CD14-positive monocyte (primary cell): ENCODE results near the gene UQCR10. TPM values are rescaled to one million over a fixed set of nuclear protein-coding genes. Genes with fewer than 3 reads are reported as not detected.

Experiments
- DNase-seq, 3 donors: peaks; one replicate each; pipeline ENCODE4 v3.0.0-alpha.2; 2011 to 2022
- H2AFZ ChIP-seq: 2 replicates; pipeline ENCODE4 v1.6.0; 2012; ENCODE audit warnings: mild to moderate bottlenecking, low read depth, low read length, inconsistent platforms; ENCODE audit not compliant: insufficient read depth, poor library complexity, severe bottlenecking
- H3K27ac ChIP-seq, 2 donors: 1 replicate in 1 of 2; 2 replicates in 1 of 2; pipeline ENCODE4 v1.5.1; 2012 to 2013; ENCODE audit warnings: low read length in 2 of 2, control low read depth in 1 of 2, inconsistent platforms in 1 of 2, low read depth in 1 of 2, mild to moderate bottlenecking in 1 of 2
- H3K27me3 ChIP-seq, 2 donors: one replicate each; pipeline versions ENCODE4 v1.6.0 to v1.6.1; 2011 to 2013; ENCODE audit warnings: low read length in 2 of 2; ENCODE audit not compliant: control insufficient read depth in 2 of 2, insufficient read depth in 2 of 2
- H3K36me3 ChIP-seq, 2 donors: replicated peaks in 1 of 2; 1 replicate in 1 of 2; 2 replicates in 1 of 2; pipeline versions ENCODE4 v1.5.1 to v1.6.1; 2012 to 2013; ENCODE audit warnings: low read length in 2 of 2, control low read depth in 1 of 2, inconsistent platforms in 1 of 2, mild to moderate bottlenecking in 1 of 2; ENCODE audit not compliant: insufficient read depth in 2 of 2, control insufficient read depth in 1 of 2
- H3K4me1 ChIP-seq, 2 donors: 1 replicate in 1 of 2; 2 replicates in 1 of 2; pipeline versions ENCODE4 v1.5.1 to v1.6.1; 2012 to 2013; ENCODE audit warnings: low read length in 2 of 2, control low read depth in 1 of 2, inconsistent platforms in 1 of 2, mild to moderate bottlenecking in 1 of 2, moderate library complexity in 1 of 2; ENCODE audit not compliant: insufficient read depth in 2 of 2, control insufficient read depth in 1 of 2
- H3K4me2 ChIP-seq: replicated peaks from 2 replicates; pipeline ENCODE3; 2012; ENCODE audit warnings: low read length, moderate library complexity, mild to moderate bottlenecking; ENCODE audit not compliant: poor library complexity, severe bottlenecking; ENCODE audit errors: extremely low read depth
- H3K4me3 ChIP-seq, 3 experiments: fragments of 200-600 bp in 1 of 3; sonication (generic) in 1 of 3; replicated peaks in 1 of 3; 1 replicate in 2 of 3; 2 replicates in 1 of 3; pipeline ENCODE4 v1.5.1; 2011 to 2013; ENCODE audit warnings: low read length in 3 of 3, mild to moderate bottlenecking in 3 of 3, control low read depth in 2 of 3, low read depth in 2 of 3, inconsistent platforms in 1 of 3, moderate library complexity in 1 of 3
- H3K79me2 ChIP-seq: 2 replicates; pipeline ENCODE4 v1.6.0; 2012; ENCODE audit warnings: mild to moderate bottlenecking, control low read depth, inconsistent platforms, low read length, moderate library complexity; ENCODE audit not compliant: insufficient read depth
- H3K9ac ChIP-seq: 2 replicates; pipeline ENCODE4 v1.6.0; 2017; ENCODE audit warnings: low read length, mild to moderate bottlenecking; ENCODE audit not compliant: insufficient read depth, poor library complexity, severe bottlenecking
- H3K9me3 ChIP-seq, 2 donors: replicated peaks in 1 of 2; 1 replicate in 1 of 2; 2 replicates in 1 of 2; pipeline versions ENCODE4 v1.5.1 to v1.6.1; 2012 to 2013; ENCODE audit warnings: low read length in 2 of 2, control low read depth in 1 of 2; ENCODE audit not compliant: control insufficient read depth in 1 of 2, insufficient read depth in 1 of 2
- H4K20me1 ChIP-seq: 2 replicates; pipeline ENCODE4 v1.6.0; 2012; ENCODE audit warnings: mild to moderate bottlenecking, low read length, control low read depth, moderate library complexity; ENCODE audit not compliant: insufficient read depth
- H3K27ac Mint-ChIP-seq, 7 donors: one replicate each; pipeline ENCODE4 v1.8.0; 2020; ENCODE audit warnings: mild to moderate bottlenecking in 7 of 7, mixed read lengths in 7 of 7, moderate library complexity in 6 of 7, inconsistent platforms in 2 of 7
- H3K27me3 Mint-ChIP-seq, 3 donors: one replicate each; pipeline ENCODE4 v1.8.0; 2021 to 2022; ENCODE audit warnings: low read depth in 3 of 3, mild to moderate bottlenecking in 3 of 3, mixed read lengths in 3 of 3, moderate library complexity in 3 of 3, inconsistent platforms in 1 of 3
- H3K36me3 Mint-ChIP-seq, 2 donors: one replicate each; pipeline ENCODE4 v1.8.0; 2020; ENCODE audit warnings: mixed read lengths in 2 of 2, inconsistent platforms in 1 of 2, mild to moderate bottlenecking in 1 of 2
- H3K4me1 Mint-ChIP-seq: one replicate; pipeline ENCODE4 v1.8.0; 2020; ENCODE audit warnings: mild to moderate bottlenecking, mixed read lengths
- H3K4me3 Mint-ChIP-seq, 2 donors: one replicate each; pipeline ENCODE4 v1.8.0; 2020; ENCODE audit warnings: mild to moderate bottlenecking in 2 of 2, mixed read lengths in 2 of 2, moderate library complexity in 1 of 2
- H3K9me3 Mint-ChIP-seq, 7 donors: one replicate each; pipeline ENCODE4 v1.8.0; 2020 to 2022; ENCODE audit warnings: mixed read lengths in 7 of 7, mild to moderate bottlenecking in 6 of 7, moderate library complexity in 6 of 7, inconsistent platforms in 2 of 7
- CTCF ChIP-seq: fragments of 200-600 bp; IDR thresholded peaks from one replicate; pipeline ENCODE4 v1.8.0; 2022; ENCODE audit warnings: antibody characterized with exemption, mild to moderate bottlenecking
- WGBS: methylation state at CpG from one replicate; pipeline ENCODE4 v1.1.5; 2013; ENCODE audit warnings: missing lambda C conversion rate; ENCODE audit not compliant: insufficient coverage; 5-methylcytosine and 5-hydroxymethylcytosine counted together
- intact Hi-C, 2 donors: fragments of 100-400 bp; cut with micrococcal nuclease; formaldehyde crosslinking; loops; one replicate each; pipeline versions ENCODE4 v1.15.0 to v1.15.1; 2023
- polyA plus RNA-seq, 3 donors: library from polyadenylated mRNA; depleted of rRNA in 1 of 3; unstranded in 2 of 3; stranded (reverse) in 1 of 3; fragments of 300-500 nt in 2 of 3; fragments of >200 nt in 1 of 3; fragmentation: Illumina TruSeq in 2 of 3; gene quantifications; 1 replicate in 2 of 3; 2 replicates in 1 of 3; pipeline ENCODE4 v1.2.3, GENCODE V29; 2012 to 2021

UQCR10 gene
- polyA plus RNA-seq, 3 donors, result 99.0 to 314 (median 287) TPM

- DNase-seq, result no peak
- no peak overlapping the region for H3K4me2 ChIP-seq
- no peak overlapping the region for H3K4me3 ChIP-seq
- no peaks in the 10 kb centered on the region for H3K4me1 ChIP-seq
- peaks cover 1 to 7% (median 5%) of the 10 kb centered on the region in 3 donors for H3K27me3 Mint-ChIP-seq
- no peaks in the 10 kb centered on the region for H3K27me3 ChIP-seq
- no peaks in the 10 kb centered on the region for H3K79me2 ChIP-seq
- H3K36me3 ChIP-seq, result peaks cover 27 to 54% of the 10 kb centered on the region in 2 donors
- H3K9ac ChIP-seq, result no peak overlapping the region
- H4K20me1 ChIP-seq, result no peaks in the 10 kb centered on the region
- peaks cover 4% of the 10 kb centered on the region for H3K4me1 Mint-ChIP-seq
- intact Hi-C loops, result no loop called here
- H3K36me3 Mint-ChIP-seq, result peaks cover 60 to 74% of the 10 kb centered on the region in 2 donors
- H3K9me3 Mint-ChIP-seq, result peaks cover 0 to 2% (median 0%) of the 10 kb centered on the region in 7 donors
- no peak overlapping the region for H3K27ac ChIP-seq
- TF ChIP-seq CTCF, result no peak
- 71% methylated on average over 1 of the region's 1 CpG for WGBS
- no peaks in the 10 kb centered on the region for H3K9me3 ChIP-seq
- H3K27ac Mint-ChIP-seq, result no peak overlapping the region
- H3K4me3 Mint-ChIP-seq, result no peak overlapping the region
- no peak overlapping the region for H2AFZ ChIP-seq
These were observed 31.8 kb upstream of the UQCR10 start for GRCh38 chr22:29735416-29735815.

GRCh38 chr22:29737251-29738117, 29.7 kb upstream of the UQCR10 start:
- Histone ChIP-seq H3K4me1 (no peaks in the 10 kb centered on the region), H3K9me3 (no peaks in the 10 kb centered on the region), H3K9ac (no peak overlapping the region), H3K27ac (no peak overlapping the region), H3K27me3 (no peaks in the 10 kb centered on the region), H4K20me1 (no peaks in the 10 kb centered on the region), H3K79me2 (no peaks in the 10 kb centered on the region), H3K36me3 (peaks cover 38 to 64% of the 10 kb centered on the region in 2 donors), H2AFZ (no peak overlapping the region), H3K4me2 (no peak overlapping the region), H3K4me3 (no peak overlapping the region)
- 92% methylated on average over 18 of the region's 22 CpGs for WGBS
- Mint-ChIP-seq H3K4me3 (no peak overlapping the region), H3K27me3 (peaks cover 1 to 7% (median 5%) of the 10 kb centered on the region in 3 donors), H3K4me1 (peaks cover 4% of the 10 kb centered on the region), H3K9me3 (peaks cover 0 to 2% (median 0%) of the 10 kb centered on the region in 7 donors), H3K36me3 (peaks cover 60 to 84% of the 10 kb centered on the region in 2 donors), H3K27ac (peak overlapping the region in 2 of 7 donors; percentile 25 to 47)
- intact Hi-C loops, result no loop called here
- TF ChIP-seq CTCF, result no peak
- DNase-seq, result no peak
